Measurements from ENCODE around the gene MYCN. TPM values are rescaled to one million over a fixed set of nuclear protein-coding genes. Genes with fewer than 3 reads are reported as not detected.

MYCN gene
- total and polyA plus RNA-seq, 2 of the 13 experiments (the other 11 are each of a cell fraction or from before 2014, with no cell fraction given), result not detected

- Histone ChIP-seq H3K4me3 (replicated peaks in 1 of 3; ENCODE audit: insufficient read depth in 1 of 3, low read depth in 2 of 3, low read length in 3 of 3) (no peak overlapping the region), H3K9me3 (ENCODE audit: low read length) (no peaks in the 10 kb centered on the region), H3K4me2 (ENCODE audit: low read depth, low read length) (no peak overlapping the region), H3K27ac (ENCODE audit: extremely low read length, insufficient read depth, low read length) (no peak overlapping the region), H3K36me3 (replicated peaks in 1 of 2; ENCODE audit: control insufficient read depth in 1 of 2, insufficient read depth in 2 of 2, low read length in 2 of 2) (no peaks in the 10 kb centered on the region), H2AFZ (ENCODE audit: low read length) (no peak overlapping the region), H4K20me1 (ENCODE audit: insufficient read depth, low read length) (no peaks in the 10 kb centered on the region), H3K4me1 (ENCODE audit: insufficient read depth, low read length) (peaks cover 6% of the 10 kb centered on the region), H3K79me2 (ENCODE audit: insufficient read depth, low read length) (no peaks in the 10 kb centered on the region), H3K9ac (ENCODE audit: insufficient read depth, low read depth, low read length) (no peak overlapping the region), H3K27me3 (ENCODE audit: control insufficient read depth in 1 of 2, insufficient read depth in 2 of 2, low read length in 2 of 2) (peaks cover 0 to 11% of the 10 kb centered on the region in 2 experiments; a peak in 3 of 5 replicates)
- in situ Hi-C loops (cut with HindIII; ENCODE audit: extremely low pct_ligation_motif_present, low pct_unique_long_range_greater_than_20kb), result no loop called here
- ChIA-PET POLR2A (no interaction called here), CTCF (ENCODE audit: low intra/inter-chr PET ratio, low total read pairs) (no interaction called here)
- intact Hi-C loops (cut with micrococcal nuclease; ENCODE audit: unreplicated experiment), result no loop called here
- no TSS peak for BruUV-seq (replicated peaks)
- 41% methylated on average over 7 of the region's 7 CpGs for WGBS (ENCODE audit: low lambda C conversion rate)
- DNase-seq (ENCODE audit: low spot score) (no peak), FAIRE-seq (no peak), ATAC-seq (no peak)
- TF ChIP-seq PRPF4 (IDR thresholded peaks at IDR 0.05; ENCODE audit: low read depth, low read length, poor library complexity, severe bottlenecking), result no peak
- no peak for TF ChIP-seq JARID2 (CRISPR knock-in tag; IDR thresholded peaks at IDR 0.05; ENCODE audit: insufficient replicate concordance)
- TF ChIP-seq ZNF274 (CRISPR knock-in tag; IDR thresholded peaks at IDR 0.05), result no peak
- no peak for TF ChIP-seq ETV5 (CRISPR knock-in tag; IDR thresholded peaks at IDR 0.05; ENCODE audit: borderline replicate concordance)
- TF ChIP-seq, protein P1, sequence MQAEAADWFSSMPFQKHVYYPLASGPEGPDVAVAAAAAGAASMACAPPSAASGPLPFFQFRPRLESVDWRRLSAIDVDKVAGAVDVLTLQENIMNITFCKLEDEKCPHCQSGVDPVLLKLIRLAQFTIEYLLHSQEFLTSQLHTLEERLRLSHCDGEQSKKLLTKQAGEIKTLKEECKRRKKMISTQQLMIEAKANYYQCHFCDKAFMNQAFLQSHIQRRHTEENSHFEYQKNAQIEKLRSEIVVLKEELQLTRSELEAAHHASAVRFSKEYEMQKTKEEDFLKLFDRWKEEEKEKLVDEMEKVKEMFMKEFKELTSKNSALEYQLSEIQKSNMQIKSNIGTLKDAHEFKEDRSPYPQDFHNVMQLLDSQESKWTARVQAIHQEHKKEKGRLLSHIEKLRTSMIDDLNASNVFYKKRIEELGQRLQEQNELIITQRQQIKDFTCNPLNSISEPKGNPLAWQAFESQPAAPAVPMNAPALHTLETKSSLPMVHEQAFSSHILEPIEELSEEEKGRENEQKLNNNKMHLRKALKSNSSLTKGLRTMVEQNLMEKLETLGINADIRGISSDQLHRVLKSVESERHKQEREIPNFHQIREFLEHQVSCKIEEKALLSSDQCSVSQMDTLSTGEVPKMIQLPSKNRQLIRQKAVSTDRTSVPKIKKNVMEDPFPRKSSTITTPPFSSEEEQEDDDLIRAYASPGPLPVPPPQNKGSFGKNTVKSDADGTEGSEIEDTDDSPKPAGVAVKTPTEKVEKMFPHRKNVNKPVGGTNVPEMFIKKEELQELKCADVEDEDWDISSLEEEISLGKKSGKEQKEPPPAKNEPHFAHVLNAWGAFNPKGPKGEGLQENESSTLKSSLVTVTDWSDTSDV (CRISPR knock-in tag; IDR thresholded peaks at IDR 0.05), result no peak
Observed at GRCh38 chr2:15989559-15989958, 49.2 kb downstream of the MYCN start.

All from HepG2 (cell line).